ENCODE data around the gene GPBP1.

- TF ChIP-seq CTCF (IDR thresholded peaks at IDR 0.05) (no peak), POLR2A (IDR thresholded peaks at IDR 0.05) (no peak)
Measured at GRCh38 chr5:57207681-57208080, 33.8 kb downstream of the GPBP1 start.

Measured in adrenal gland (tissue), 5 donors.